ENCODE results near the gene COQ3.

GRCh38 chr6:99432877-99433276, 38.9 kb upstream of the COQ3 start:
- TF ChIP-seq CTCF (IDR thresholded peaks at IDR 0.05; ENCODE audit: insufficient read depth, low read depth, low read length) (no peak), EZH2 (IDR thresholded peaks at IDR 0.05; ENCODE audit: insufficient read depth, low read length) (no peak)

Data from astrocyte (in vitro differentiated cells and primary cell).